PC-3 (cell line): ENCODE measurements around the gene TEX14. TPM values are rescaled to one million over a fixed set of nuclear protein-coding genes. Genes with fewer than 3 reads are reported as not detected.
"Not testable (repeated sequence)": the region's sequence is repeated elsewhere in the genome, so short reads cannot be mapped to it uniquely, and the experiment has no call there.

ENCODE experiments used
- ATAC-seq: fragments of 200-7000 bp; cut with Tn5 transposase; 2 replicates; pipeline ENCODE4 v1.9.1; 2020; ENCODE audit warnings: mild to moderate bottlenecking, moderate library complexity
- BruUV-seq: library from RNA; stranded (reverse); fragments of 400-500 nt; replicated peaks from 2 replicates; lab custom pipeline; 2021; lab: Mats Ljungman, UMichigan
- CTCF ChIA-PET: fragments of 300-600 bp; sonication (Branson Sonifier 250); formaldehyde crosslinking; loops from one replicate; lab custom pipeline; 2022; ENCODE audit warnings: antibody characterized with exemption; lab: Charles Lee
- POLR2A ChIA-PET: fragments of 300-600 bp; sonication (Branson Sonifier 250); formaldehyde crosslinking; loops from one replicate; lab custom pipeline; 2022; ENCODE audit warnings: antibody characterized with exemption; ENCODE audit not compliant: unreplicated experiment; lab: Charles Lee
- DNase-seq: peaks from one replicate; pipeline ENCODE4 v3.0.0-alpha.2; 2015
- H2AFZ ChIP-seq: fragments of 300-600 bp; sonication (generic); 2 replicates; pipeline ENCODE4 v1.6.0; 2016; ENCODE audit warnings: antibody characterized with exemption, low read length
- H3F3A ChIP-seq: fragments of 300-600 bp; sonication (generic); one replicate; pipeline ENCODE4 v1.6.0; 2017; ENCODE audit warnings: antibody characterized with exemption, low read length, control low read depth, mild to moderate bottlenecking; ENCODE audit not compliant: unreplicated experiment
- H3K27ac ChIP-seq: fragments of 300-600 bp; sonication (generic); 2 replicates; pipeline ENCODE4 v1.5.1; 2016; ENCODE audit warnings: mild to moderate bottlenecking, low read length
- H3K27me3 ChIP-seq: fragments of 300-600 bp; sonication (generic); 2 replicates; pipeline ENCODE4 v1.6.1; 2016; ENCODE audit warnings: low read length, mixed read lengths
- H3K36me3 ChIP-seq: fragments of 300-600 bp; sonication (generic); 2 replicates; pipeline ENCODE4 v1.6.1; 2016; ENCODE audit warnings: low read depth, mixed run types, low read length, mixed read lengths
- H3K4me1 ChIP-seq: fragments of 300-600 bp; sonication (generic); 2 replicates; pipeline ENCODE4 v1.5.1; 2016; ENCODE audit warnings: low read length; ENCODE audit not compliant: insufficient read depth
- H3K4me2 ChIP-seq: fragments of 300-600 bp; sonication (generic); 2 replicates; pipeline ENCODE4 v1.6.0; 2016; ENCODE audit warnings: low read length
- H3K4me3 ChIP-seq: fragments of 300-600 bp; sonication (generic); 2 replicates; pipeline ENCODE4 v1.5.1; 2016; ENCODE audit warnings: mild to moderate bottlenecking, low read length, mixed read lengths
- H3K79me2 ChIP-seq: fragments of 300-600 bp; sonication (generic); 2 replicates; pipeline ENCODE4 v1.6.1; 2017; ENCODE audit warnings: low read length, mixed read lengths
- H3K9ac ChIP-seq: fragments of 300-600 bp; sonication (generic); 2 replicates; pipeline ENCODE4 v1.6.0; 2016; ENCODE audit warnings: mild to moderate bottlenecking, low read length
- H3K9me2 ChIP-seq: fragments of 300-600 bp; sonication (generic); replicated peaks from 2 replicates; pipeline ENCODE4 v1.6.1; 2016; ENCODE audit warnings: mixed run types, low read length, mixed read lengths
- H3K9me3 ChIP-seq: fragments of 300-600 bp; sonication (generic); 2 replicates; pipeline ENCODE4 v1.6.1; 2016; ENCODE audit warnings: low read length, mixed read lengths
- H4K20me1 ChIP-seq: fragments of 300-600 bp; sonication (generic); 2 replicates; pipeline ENCODE4 v1.6.1; 2016; ENCODE audit warnings: low read length, mixed read lengths
- EZH2 ChIP-seq: fragments of 300-600 bp; sonication (generic); IDR thresholded peaks from one replicate; pipeline ENCODE4 v1.6.1; 2017; ENCODE audit warnings: antibody characterized with exemption, mild to moderate bottlenecking, low read length; ENCODE audit not compliant: unreplicated experiment
- EZH2phosphoT487 ChIP-seq: fragments of 300-600 bp; sonication (generic); IDR thresholded peaks from 2 replicates; pipeline ENCODE4 v1.6.1; 2018; ENCODE audit warnings: mild to moderate bottlenecking, antibody characterized with exemption, low read length, borderline replicate concordance
- intact Hi-C: fragments of 100-400 bp; cut with micrococcal nuclease; formaldehyde crosslinking; loops from 2 replicates; pipeline ENCODE4 v1.9.0; 2023
- total RNA-seq: library from RNA; depleted of rRNA; stranded (reverse); fragments of >200 nt; gene quantifications from 2 replicates; pipeline ENCODE4 v1.2.3, GENCODE V29; 2014
- TF ChIP-seq, protein P1 (sequence below): fragments of 300-600 bp; sonication (generic); conservative IDR thresholded peaks from 2 replicates; pipeline ENCODE4 v1.5.1; 2017; ENCODE audit warnings: antibody characterized with exemption, low read depth, mild to moderate bottlenecking, low read length

TEX14 gene
- total RNA-seq, 1 experiment from 2014 or later, result 0.29 TPM

DNA sequence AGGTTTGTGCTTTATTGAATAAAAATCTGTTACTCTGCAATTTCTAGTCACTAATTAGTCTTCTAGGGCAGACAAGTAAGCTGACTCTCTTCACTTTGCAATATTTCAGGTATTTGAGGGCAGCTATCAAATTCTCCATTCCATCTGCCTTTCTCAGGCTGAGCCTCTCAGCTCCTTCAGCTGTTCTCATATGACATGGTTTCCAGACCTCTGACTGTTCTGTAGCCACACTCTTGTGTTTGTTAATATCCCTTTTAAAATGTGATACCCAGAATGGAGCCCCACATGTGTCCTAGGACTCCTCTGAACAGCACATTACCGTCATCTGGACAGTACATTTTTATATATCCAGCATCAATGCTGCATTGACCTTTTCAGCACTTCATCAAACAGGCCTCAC is 131.3 kb downstream of the TEX14 start:
- Histone ChIP-seq H2AFZ (no peak overlapping the region), H3K36me3 (no peaks in the 10 kb centered on the region), H3K9me3 (no peaks in the 10 kb centered on the region), H3K4me3 (no peak overlapping the region), H3F3A (no peaks in the 10 kb centered on the region), H3K27ac (no peak overlapping the region), H3K79me2 (no peaks in the 10 kb centered on the region), H4K20me1 (no peaks in the 10 kb centered on the region), H3K4me1 (no peaks in the 10 kb centered on the region), H3K4me2 (no peak overlapping the region), H3K27me3 (peaks cover 18% of the 10 kb centered on the region; the same call in 1 of the 2 replicates), H3K9ac (no peak overlapping the region), H3K9me2 (no peaks in the 10 kb centered on the region)
- CTCF ChIA-PET, result interaction anchor here (0.5 kb wide), 1 partner anchor 98 kb away, joined by 3 read pairs; no protein-coding TSS in a partner anchor
- intact Hi-C loops, result no loop called here
- POLR2A ChIA-PET, result no interaction called here
- DNase-seq (no peak), ATAC-seq (no peak)
- TF ChIP-seq, protein P1, sequence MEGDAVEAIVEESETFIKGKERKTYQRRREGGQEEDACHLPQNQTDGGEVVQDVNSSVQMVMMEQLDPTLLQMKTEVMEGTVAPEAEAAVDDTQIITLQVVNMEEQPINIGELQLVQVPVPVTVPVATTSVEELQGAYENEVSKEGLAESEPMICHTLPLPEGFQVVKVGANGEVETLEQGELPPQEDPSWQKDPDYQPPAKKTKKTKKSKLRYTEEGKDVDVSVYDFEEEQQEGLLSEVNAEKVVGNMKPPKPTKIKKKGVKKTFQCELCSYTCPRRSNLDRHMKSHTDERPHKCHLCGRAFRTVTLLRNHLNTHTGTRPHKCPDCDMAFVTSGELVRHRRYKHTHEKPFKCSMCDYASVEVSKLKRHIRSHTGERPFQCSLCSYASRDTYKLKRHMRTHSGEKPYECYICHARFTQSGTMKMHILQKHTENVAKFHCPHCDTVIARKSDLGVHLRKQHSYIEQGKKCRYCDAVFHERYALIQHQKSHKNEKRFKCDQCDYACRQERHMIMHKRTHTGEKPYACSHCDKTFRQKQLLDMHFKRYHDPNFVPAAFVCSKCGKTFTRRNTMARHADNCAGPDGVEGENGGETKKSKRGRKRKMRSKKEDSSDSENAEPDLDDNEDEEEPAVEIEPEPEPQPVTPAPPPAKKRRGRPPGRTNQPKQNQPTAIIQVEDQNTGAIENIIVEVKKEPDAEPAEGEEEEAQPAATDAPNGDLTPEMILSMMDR, result no peak
- TF ChIP-seq EZH2phosphoT487 (no peak), EZH2 (no peak)
- no TSS peak for BruUV-seq

DNA sequence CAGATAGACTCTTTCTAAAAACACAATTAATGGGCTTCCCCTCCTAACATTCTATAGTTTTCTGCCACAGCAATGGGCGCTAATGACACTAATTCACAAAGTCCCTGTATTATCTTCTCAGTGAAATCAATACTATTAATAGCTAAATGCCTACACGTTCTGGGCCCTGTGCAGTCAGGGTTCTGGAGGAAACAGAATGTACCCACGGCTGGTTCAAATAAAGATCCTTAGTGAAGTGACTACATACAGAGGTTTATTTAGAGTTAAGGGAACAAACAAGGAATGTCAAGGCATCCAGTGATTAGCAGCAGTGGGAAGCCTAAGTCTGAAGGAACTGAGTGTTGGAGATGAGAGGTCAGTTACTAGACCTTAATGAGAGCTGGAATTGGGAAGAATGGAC is 133.9 kb downstream of the TEX14 start:
- CTCF ChIA-PET, result no interaction called here
- H3K36me3 ChIP-seq, result no peaks in the 10 kb centered on the region
- ATAC-seq, result no peak
- no peak for DNase-seq
- no peaks in the 10 kb centered on the region for H3K9me3 ChIP-seq
- no peak overlapping the region for H3K9ac ChIP-seq
- TF ChIP-seq, protein P1, result no peak
- TF ChIP-seq EZH2 (no peak), EZH2phosphoT487 (no peak)
- H2AFZ ChIP-seq, result no peak overlapping the region
- no peak overlapping the region for H3K4me3 ChIP-seq
- no peak overlapping the region for H3K4me2 ChIP-seq
- no peaks in the 10 kb centered on the region for H4K20me1 ChIP-seq
- peaks cover 18% of the 10 kb centered on the region; the same call in 1 of the 2 replicates for H3K27me3 ChIP-seq
- H3F3A ChIP-seq, result no peaks in the 10 kb centered on the region
- no peaks in the 10 kb centered on the region for H3K79me2 ChIP-seq
- H3K9me2 ChIP-seq, result no peaks in the 10 kb centered on the region
- H3K27ac ChIP-seq, result no peak overlapping the region
- POLR2A ChIA-PET, result no interaction called here
- BruUV-seq, result no TSS peak
- intact Hi-C loops, result no loop called here
- no peaks in the 10 kb centered on the region for H3K4me1 ChIP-seq

DNA sequence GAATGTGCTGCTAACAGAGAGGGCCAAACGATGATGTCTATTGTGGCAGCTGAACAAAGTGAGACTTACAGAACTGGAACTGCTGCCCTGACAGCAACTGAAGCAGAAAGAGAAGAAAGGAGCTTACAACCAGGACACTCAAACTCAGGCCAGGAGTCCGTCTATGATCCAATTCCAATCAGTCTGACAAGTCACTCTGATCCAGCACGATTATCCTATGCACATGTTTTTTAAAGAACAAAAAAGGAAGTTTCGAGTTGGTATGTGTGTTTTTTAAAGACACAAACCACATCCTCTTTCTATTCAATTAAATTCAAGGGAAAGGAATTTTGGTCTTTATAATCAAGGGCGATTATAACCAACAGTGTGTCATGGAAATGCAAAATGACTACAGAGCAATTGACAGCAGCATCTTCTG is 135.0 kb downstream of the TEX14 start:
- Histone ChIP-seq H3K4me3 (no peak overlapping the region), H2AFZ (no peak overlapping the region), H3K4me1 (no peaks in the 10 kb centered on the region), H3K9me2 (no peaks in the 10 kb centered on the region), H3K9ac (no peak overlapping the region), H3K27me3 (peaks cover 18% of the 10 kb centered on the region; the same call in 1 of the 2 replicates), H4K20me1 (no peaks in the 10 kb centered on the region), H3K79me2 (no peaks in the 10 kb centered on the region), H3K9me3 (no peaks in the 10 kb centered on the region), H3K4me2 (no peak overlapping the region), H3F3A (no peaks in the 10 kb centered on the region), H3K36me3 (no peaks in the 10 kb centered on the region), H3K27ac (no peak overlapping the region)
- intact Hi-C loops, result no loop called here
- ChIA-PET CTCF (no interaction called here), POLR2A (interaction anchor here (0.6 kb wide), 1 partner anchor 225 kb away, joined by 3 read pairs; no protein-coding TSS in a partner anchor)
- ATAC-seq (no peak), DNase-seq (no peak)
- no peak for TF ChIP-seq EZH2
- no peak for TF ChIP-seq EZH2phosphoT487
- TF ChIP-seq, protein P1, result no peak
- no TSS peak for BruUV-seq

DNA sequence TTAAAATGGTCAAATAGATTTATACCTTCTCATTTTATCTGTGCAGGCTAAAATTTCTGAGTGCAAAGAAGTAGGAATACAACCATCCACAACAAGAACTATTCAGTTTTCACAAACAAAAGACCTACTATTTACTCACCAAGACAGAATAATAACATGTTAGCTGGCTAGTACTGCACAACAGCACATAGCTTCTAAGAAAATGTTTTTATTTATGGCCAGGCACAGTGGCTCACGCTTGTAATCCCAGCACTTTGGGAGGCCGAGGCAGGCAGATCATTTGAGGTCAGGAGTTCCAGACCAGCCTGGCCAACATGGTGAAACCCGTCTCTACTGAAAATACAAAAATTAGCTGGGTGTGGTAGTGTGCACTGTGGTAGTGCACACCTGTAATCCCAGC is 136.7 kb downstream of the TEX14 start:
- CTCF ChIA-PET, BruUV-seq, H3K27me3 ChIP-seq, H3K4me3 ChIP-seq, H3K4me2 ChIP-seq, intact Hi-C loops, DNase-seq, H3K9me2 ChIP-seq, ATAC-seq, H3F3A ChIP-seq, H3K9ac ChIP-seq, H3K4me1 ChIP-seq, H3K79me2 ChIP-seq, H3K36me3 ChIP-seq, H3K9me3 ChIP-seq, H2AFZ ChIP-seq, H3K27ac ChIP-seq, H4K20me1 ChIP-seq, POLR2A ChIA-PET: not testable (repeated sequence)
